ENCODE data around the gene QRSL1. TPM values are rescaled to one million over a fixed set of nuclear protein-coding genes. Genes with fewer than 3 reads are reported as not detected.

QRSL1 gene
- total RNA-seq, 2 donors from 2014 or later = 6.1 to 9.4 TPM

- Histone ChIP-seq H3K27me3 (replicated peaks; ENCODE audit: insufficient read depth) (no peaks in the 10 kb centered on the region), H3K4me1 (replicated peaks) (no peaks in the 10 kb centered on the region), H3K36me3 (no peaks in the 10 kb centered on the region), H3K9me3 (no peaks in the 10 kb centered on the region), H3K27ac (no peak overlapping the region), H3K4me3 (no peak overlapping the region)
- TF ChIP-seq POLR2A (IDR thresholded peaks at IDR 0.05) (no peak), POLR2AphosphoS5 (IDR thresholded peaks at IDR 0.05) (no peak)
- intact Hi-C loops (cut with DNase I) = no loop called here
- 93% methylated on average over 2 of the region's 2 CpGs for WGBS
- DNase-seq (ENCODE audit: low spot score) = no peak
Observed at GRCh38 chr6:106611030-106611429, 18.3 kb upstream of the QRSL1 start.

- H3K36me3 ChIP-seq = no peaks in the 10 kb centered on the region
- intact Hi-C loops (cut with DNase I) = no loop called here
- WGBS = 94% methylated on average over 9 of the region's 9 CpGs
- H3K27me3 ChIP-seq (replicated peaks; ENCODE audit: insufficient read depth) = no peaks in the 10 kb centered on the region
- no peak overlapping the region for H3K4me3 ChIP-seq
- no peak for DNase-seq (ENCODE audit: low spot score)
- H3K9me3 ChIP-seq = no peaks in the 10 kb centered on the region
- no peaks in the 10 kb centered on the region for H3K4me1 ChIP-seq (replicated peaks)
- TF ChIP-seq POLR2A (IDR thresholded peaks at IDR 0.05) (no peak), POLR2AphosphoS5 (IDR thresholded peaks at IDR 0.05) (no peak), CTCF (IDR thresholded peaks at IDR 0.05) (no peak)
- H3K27ac ChIP-seq = no peak overlapping the region
Observed at GRCh38 chr6:106612671-106613416, 16.5 kb upstream of the QRSL1 start.

GRCh38 chr6:106613590-106613989 is 15.8 kb upstream of the QRSL1 start:
- Histone ChIP-seq H3K4me1 (replicated peaks) (no peaks in the 10 kb centered on the region), H3K4me3 (no peak overlapping the region), H3K9me3 (no peaks in the 10 kb centered on the region), H3K27ac (no peak overlapping the region), H3K27me3 (replicated peaks; ENCODE audit: insufficient read depth) (no peaks in the 10 kb centered on the region), H3K36me3 (no peaks in the 10 kb centered on the region)
- WGBS = 81% methylated on average over 1 of the region's 1 CpG
- DNase-seq (ENCODE audit: low spot score) = no peak
- TF ChIP-seq POLR2AphosphoS5 (IDR thresholded peaks at IDR 0.05) = no peak
- TF ChIP-seq POLR2A (IDR thresholded peaks at IDR 0.05) = no peak
- no peak for TF ChIP-seq CTCF (IDR thresholded peaks at IDR 0.05)
- intact Hi-C loops (cut with DNase I) = no loop called here

- Histone ChIP-seq H3K9me3 (no peaks in the 10 kb centered on the region), H3K4me1 (replicated peaks) (no peaks in the 10 kb centered on the region), H3K27ac (no peak overlapping the region), H3K36me3 (no peaks in the 10 kb centered on the region), H3K27me3 (replicated peaks; ENCODE audit: insufficient read depth) (no peaks in the 10 kb centered on the region), H3K4me3 (no peak overlapping the region)
- intact Hi-C loops (cut with DNase I) = no loop called here
- DNase-seq (ENCODE audit: low spot score) = no peak
- TF ChIP-seq CTCF (IDR thresholded peaks at IDR 0.05) (no peak), POLR2AphosphoS5 (IDR thresholded peaks at IDR 0.05) (no peak), POLR2A (IDR thresholded peaks at IDR 0.05) (no peak)
- 66% methylated on average over 1 of the region's 1 CpG for WGBS
Observed at GRCh38 chr6:106614166-106614565, 15.2 kb upstream of the QRSL1 start.

GRCh38 chr6:106614592-106615257 is 14.7 kb upstream of the QRSL1 start:
- intact Hi-C loops (cut with DNase I) = no loop called here
- H3K36me3 ChIP-seq = no peaks in the 10 kb centered on the region

More at GRCh38 chr6:106614592-106615257, 14.7 kb upstream of the QRSL1 start:
- no peaks in the 10 kb centered on the region for H3K27me3 ChIP-seq (replicated peaks; ENCODE audit: insufficient read depth)
- H3K9me3 ChIP-seq = no peaks in the 10 kb centered on the region
- TF ChIP-seq POLR2A (IDR thresholded peaks at IDR 0.05) = no peak
- TF ChIP-seq POLR2AphosphoS5 (IDR thresholded peaks at IDR 0.05) = no peak
- no peak for TF ChIP-seq CTCF (IDR thresholded peaks at IDR 0.05)
- no peak overlapping the region for H3K27ac ChIP-seq
- DNase-seq (ENCODE audit: low spot score) = no peak
- no peak overlapping the region for H3K4me3 ChIP-seq
- WGBS = 81% methylated on average over 3 of the region's 3 CpGs
- H3K4me1 ChIP-seq (replicated peaks) = no peaks in the 10 kb centered on the region

Measured in prostate gland (tissue), 2 donors.